ENCODE data around the gene MYO15A. TPM values are rescaled to one million over a fixed set of nuclear protein-coding genes. Genes with fewer than 3 reads are reported as not detected.
A peak's percentile ranks its signal among the peaks of the same experiment; 100 is the strongest.

MYO15A gene
- total RNA-seq, 1 donor from 2014 or later: 3.3 TPM

GRCh38 chr17:18158022-18158600 lies 49.6 kb downstream of the MYO15A start:
- no peaks in the 10 kb centered on the region for H3K36me3 ChIP-seq
- no peaks in the 10 kb centered on the region for H3K27me3 ChIP-seq (ENCODE audit: low read depth)
- H3K9me3 ChIP-seq: no peaks in the 10 kb centered on the region
- DNase-seq (peak; percentile 99), ATAC-seq (peak; percentile 84 to 88)
- TF ChIP-seq CTCF (IDR thresholded peaks at IDR 0.05): no peak
- peaks cover 16% of the 10 kb centered on the region for H3K4me1 ChIP-seq
- H3K4me3 ChIP-seq: peak overlapping the region; percentile 60
- intact Hi-C loops (cut with DNase I): no loop called here
- H3K27ac ChIP-seq: peak overlapping the region; percentile 81

- intact Hi-C loops (cut with DNase I): no loop called here
- DNase-seq: no peak
Measured at GRCh38 chr17:18159551-18160120, 51.1 kb downstream of the MYO15A start.

GRCh38 chr17:18160128-18160856 lies 51.7 kb downstream of the MYO15A start:
- no peak for TF ChIP-seq CTCF (IDR thresholded peaks at IDR 0.05)
- no peak overlapping the region for H3K27ac ChIP-seq
- no peaks in the 10 kb centered on the region for H3K9me3 ChIP-seq
- no peak overlapping the region for H3K4me3 ChIP-seq
- no peaks in the 10 kb centered on the region for H3K27me3 ChIP-seq (ENCODE audit: low read depth)
- intact Hi-C loops (cut with DNase I): no loop called here
- H3K4me1 ChIP-seq: peaks cover 7% of the 10 kb centered on the region
- no peak for ATAC-seq
- no peaks in the 10 kb centered on the region for H3K36me3 ChIP-seq
- DNase-seq: no peak

More at GRCh38 chr17:18159551-18160120, 51.1 kb downstream of the MYO15A start:
- H3K4me3 ChIP-seq: no peak overlapping the region
- ATAC-seq: no peak
- H3K36me3 ChIP-seq: no peaks in the 10 kb centered on the region
- no peak overlapping the region for H3K27ac ChIP-seq
- no peaks in the 10 kb centered on the region for H3K27me3 ChIP-seq (ENCODE audit: low read depth)
- no peak for TF ChIP-seq CTCF (IDR thresholded peaks at IDR 0.05)
- H3K9me3 ChIP-seq: no peaks in the 10 kb centered on the region
- H3K4me1 ChIP-seq: peaks cover 7% of the 10 kb centered on the region

GRCh38 chr17:18161207-18162145 lies 52.9 kb downstream of the MYO15A start:
- no peaks in the 10 kb centered on the region for H3K27me3 ChIP-seq (ENCODE audit: low read depth)
- H3K36me3 ChIP-seq: no peaks in the 10 kb centered on the region
- DNase-seq (no peak), ATAC-seq (no peak)
- intact Hi-C loops (cut with DNase I): no loop called here
- H3K9me3 ChIP-seq: no peaks in the 10 kb centered on the region
- peaks cover 7% of the 10 kb centered on the region for H3K4me1 ChIP-seq
- no peak for TF ChIP-seq CTCF (IDR thresholded peaks at IDR 0.05)
- no peak overlapping the region for H3K4me3 ChIP-seq
- H3K27ac ChIP-seq: no peak overlapping the region

GRCh38 chr17:18163547-18163946 lies 55.0 kb downstream of the MYO15A start:
- no peaks in the 10 kb centered on the region for H3K9me3 ChIP-seq
- intact Hi-C loops (cut with DNase I): no loop called here
- no peak overlapping the region for H3K4me3 ChIP-seq
- H3K27me3 ChIP-seq (ENCODE audit: low read depth): no peaks in the 10 kb centered on the region
- no peak for TF ChIP-seq CTCF (IDR thresholded peaks at IDR 0.05)
- no peak overlapping the region for H3K27ac ChIP-seq
- ATAC-seq (no peak), DNase-seq (no peak)
- H3K4me1 ChIP-seq: peaks cover 5% of the 10 kb centered on the region
- no peaks in the 10 kb centered on the region for H3K36me3 ChIP-seq

Data from lower lobe of right lung (tissue), 2 donors.